22Rv1 (cell line): Measurements from ENCODE around the gene DNAJC4.

Source experiments
- CTCF ChIP-seq: fragments of 450-650 bp; IDR thresholded peaks from 2 replicates; pipeline ENCODE4 v1.5.1; 2017; ENCODE audit warnings: mild to moderate bottlenecking
- ZFX ChIP-seq: fragments of 450-650 bp; IDR thresholded peaks from 2 replicates; pipeline ENCODE4 v1.6.1; 2017; ENCODE audit warnings: antibody characterized with exemption, borderline replicate concordance

GRCh38 chr11:64241491-64242374 is 11.4 kb downstream of the DNAJC4 start:
- no peak for TF ChIP-seq CTCF
- TF ChIP-seq ZFX: no peak
